Liver (tissue), 3 donors: ENCODE measurements around the gene SLC8A3.

ENCODE experiments used
- CTCF ChIP-seq: fragments of 150-350 bp; IDR thresholded peaks from 2 replicates; pipeline ENCODE4 v1.5.1; 2017; ENCODE audit warnings: improper control_type of control experiment, low read depth, low read length; ENCODE audit not compliant: missing input control
- MAX ChIP-seq: IDR thresholded peaks from 2 replicates; pipeline ENCODE4 v1.6.1; 2016; ENCODE audit warnings: antibody characterized with exemption
- RAD21 ChIP-seq, 2 donors: IDR thresholded peaks; 2 replicates each; pipeline ENCODE4 v1.6.1; 2016; ENCODE audit warnings: antibody characterized with exemption in 2 of 2, mild to moderate bottlenecking in 2 of 2
- REST ChIP-seq: IDR thresholded peaks from 2 replicates; pipeline ENCODE4 v1.6.1; 2016; ENCODE audit warnings: antibody characterized with exemption, mild to moderate bottlenecking
- RXRA ChIP-seq, 2 donors: IDR thresholded peaks; 2 replicates each; pipeline ENCODE4 v1.6.1; 2017 to 2018; ENCODE audit warnings: antibody characterized with exemption in 2 of 2, mild to moderate bottlenecking in 1 of 2
- TAF1 ChIP-seq: conservative IDR thresholded peaks from 2 replicates; pipeline ENCODE4 v1.6.1; 2016; ENCODE audit warnings: antibody characterized with exemption, mild to moderate bottlenecking
- ZBTB33 ChIP-seq: IDR thresholded peaks from 2 replicates; pipeline ENCODE4 v1.6.1; 2016; ENCODE audit warnings: antibody characterized with exemption
- donor health status: healthy.
- donor health status: healthy.

- no peak for TF ChIP-seq CTCF
- no peak for TF ChIP-seq RXRA (IDR thresholded peaks at IDR 0.05)
- no peak for TF ChIP-seq ZBTB33
- no peak for TF ChIP-seq RAD21 (IDR thresholded peaks at IDR 0.05)
- TF ChIP-seq MAX = no peak
- TF ChIP-seq REST = no peak
- no peak for TF ChIP-seq TAF1
Observed at GRCh38 chr14:70170976-70171375, 17.8 kb downstream of the SLC8A3 start.
